Activated CD4-positive, alpha-beta memory T cell treated with anti-CD3 and anti-CD28 coated beads for 36 hours (primary cell): Measurements from ENCODE around the gene S100P. TPM values are rescaled to one million over a fixed set of nuclear protein-coding genes. Genes with fewer than 3 reads are reported as not detected.
"Not testable (repeated sequence)": the region's sequence is repeated elsewhere in the genome, so short reads cannot be mapped to it uniquely, and the experiment has no call there.

Experiments
- CTCF ChIA-PET: fragments of 350-600 bp; sonication (Branson Sonifier 250); formaldehyde crosslinking; loops from one replicate; lab custom pipeline; 2021; ENCODE audit warnings: antibody characterized with exemption, inconsistent platforms; lab: Charles Lee
- POLR2A ChIA-PET: fragments of 350-600 bp; sonication (Branson Sonifier 250); formaldehyde crosslinking; loops from one replicate; lab custom pipeline; 2021; ENCODE audit warnings: antibody characterized with exemption; lab: Charles Lee
- DNase-seq: peaks from one replicate; pipeline ENCODE4 v3.0.0-alpha.2; 2020
- H3K27ac Mint-ChIP-seq: one replicate; pipeline ENCODE4 v1.8.0; 2021; ENCODE audit warnings: mixed read lengths
- H3K27me3 Mint-ChIP-seq: one replicate; pipeline ENCODE4 v1.8.0; 2021; ENCODE audit warnings: mixed read lengths
- H3K36me3 Mint-ChIP-seq: one replicate; pipeline ENCODE4 v1.8.0; 2021; ENCODE audit warnings: mixed read lengths
- H3K4me1 Mint-ChIP-seq: one replicate; pipeline ENCODE4 v1.8.0; 2021; ENCODE audit warnings: low read depth, mixed read lengths
- H3K4me3 Mint-ChIP-seq: one replicate; pipeline ENCODE4 v1.8.0; 2021; ENCODE audit warnings: mild to moderate bottlenecking, mixed read lengths
- H3K9me3 Mint-ChIP-seq: one replicate; pipeline ENCODE4 v1.8.0; 2021; ENCODE audit warnings: mixed read lengths
- intact Hi-C: fragments of 100-400 bp; cut with micrococcal nuclease; formaldehyde crosslinking; loops from one replicate; pipeline ENCODE4 v1.15.1; 2023
- total RNA-seq, 2 experiments: library from RNA; stranded (reverse); gene quantifications; one replicate each; pipeline ENCODE4 v1.2.3, GENCODE V29; 2021

The S100P gene
- 10 to 100 TPM; 19.3 to 20.3 TPM for total RNA-seq

- H3K9me3 Mint-ChIP-seq = no peaks in the 10 kb centered on the region
- POLR2A ChIA-PET = interaction anchor here (0.9 to 3.2 kb wide), 4 partner anchors 15 to 374 kb away, joined by 4 to 37 read pairs (median 6); partner anchors contain the start of genes GRPEL1 and MRFAP1L1
- CTCF ChIA-PET = interaction anchor here (0.9 to 9.7 kb wide), 4 partner anchors 8 to 19 kb away, joined by 3 to 138 read pairs (median 14); partner anchors contain the start of gene MRFAP1L1
- H3K4me3 Mint-ChIP-seq = peak within 1 kb of the TSS; percentile 53
- peaks cover 88% of the 10 kb centered on the region for H3K4me1 Mint-ChIP-seq
- H3K27ac Mint-ChIP-seq = peak within 1 kb of the TSS; percentile 98
- H3K36me3 Mint-ChIP-seq = no peaks in the 10 kb centered on the region
- DNase-seq = no peak
- intact Hi-C loops = loop anchor here (10.0 kb wide), 1 partner anchor 1271 kb away; no protein-coding TSS in a partner anchor
- H3K27me3 Mint-ChIP-seq = no peaks in the 10 kb centered on the region
These were observed at the start of gene S100P for GRCh38 chr4:6693231-6694176. TSS of gene S100P (plus strand) at chr4:6693878. CDS start at chr4:6693933, 55 bp downstream.

DNA sequence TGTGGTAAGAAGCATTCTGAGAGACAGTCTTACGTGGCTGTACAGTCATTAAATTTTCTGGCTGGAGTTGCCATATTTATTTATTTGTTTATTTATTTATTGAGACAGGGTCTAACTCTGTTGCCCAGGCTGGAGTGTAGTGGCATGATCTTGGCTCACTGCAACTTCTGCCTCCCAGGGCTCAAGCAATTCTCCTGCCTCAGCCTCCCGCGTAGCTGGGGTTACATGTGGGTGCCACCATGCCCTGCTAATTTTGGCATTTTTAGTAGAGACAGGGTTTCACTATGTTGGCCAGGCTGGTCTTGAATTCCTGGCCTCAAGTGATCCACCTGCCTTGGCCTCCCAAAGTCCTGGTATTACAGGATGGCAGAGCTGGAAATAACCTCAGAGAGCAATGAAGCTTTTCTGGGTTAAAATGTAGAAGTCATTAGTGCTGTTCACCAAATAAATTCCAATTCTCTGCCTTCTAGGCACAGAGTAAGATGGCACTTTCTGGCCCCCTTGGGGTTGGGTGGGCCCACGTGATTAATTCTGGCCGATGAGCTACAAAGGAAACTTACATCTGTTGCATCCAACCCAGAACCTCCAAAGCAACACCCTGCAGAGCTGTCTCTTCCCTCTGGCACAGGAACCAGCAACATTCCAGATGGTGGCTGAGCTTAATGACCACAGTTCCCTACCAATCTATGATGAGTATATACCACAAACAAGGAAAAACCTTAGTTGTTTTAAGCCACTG lies 48.7 kb upstream of the S100P start:
- H3K36me3 Mint-ChIP-seq = peaks cover 33% of the 10 kb centered on the region
- peak overlapping the region; percentile 2 for H3K27ac Mint-ChIP-seq
- H3K4me3 Mint-ChIP-seq = no peak overlapping the region
- no peak for DNase-seq
- H3K4me1 Mint-ChIP-seq = peaks cover 31% of the 10 kb centered on the region
- H3K9me3 Mint-ChIP-seq = no peaks in the 10 kb centered on the region
- ChIA-PET CTCF (interaction anchor here (1.3 to 1.6 kb wide), 2 partner anchors 20 to 97 kb away, joined by 3 to 9 read pairs; no protein-coding TSS in a partner anchor), POLR2A (interaction anchor here (1.2 kb wide), 1 partner anchor 29 kb away, joined by 5 read pairs; a partner anchor contains a TSS)
- no peaks in the 10 kb centered on the region for H3K27me3 Mint-ChIP-seq
- intact Hi-C loops = no loop called here

DNA sequence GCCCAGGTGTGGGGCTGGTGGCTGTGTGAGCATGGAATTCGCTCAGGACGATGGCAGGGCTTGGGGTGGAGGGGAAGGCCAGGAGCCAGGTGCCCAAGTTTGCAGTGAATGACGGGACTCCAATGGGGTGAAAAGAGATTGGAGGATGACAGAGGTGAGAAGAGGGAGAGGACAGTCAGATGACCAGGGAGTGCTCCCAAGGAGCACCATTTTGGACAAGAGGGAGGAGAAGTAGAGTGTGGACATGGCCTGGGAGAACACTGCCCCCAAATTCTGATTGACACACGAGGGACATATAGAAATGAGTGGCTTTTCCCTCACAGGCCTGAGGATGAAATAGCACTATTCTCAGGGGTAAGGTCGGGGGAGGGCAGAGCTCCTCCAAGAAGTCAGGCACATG lies 46.5 kb upstream of the S100P start:
- intact Hi-C loops = no loop called here
- ChIA-PET CTCF (interaction anchor here (1.1 kb wide), 1 partner anchor 11 kb away, joined by 3 read pairs; no protein-coding TSS in a partner anchor), POLR2A (no interaction called here)
- Mint-ChIP-seq H3K27ac (no peak overlapping the region), H3K27me3 (no peaks in the 10 kb centered on the region), H3K36me3 (peaks cover 12% of the 10 kb centered on the region), H3K9me3 (no peaks in the 10 kb centered on the region), H3K4me1 (peaks cover 21% of the 10 kb centered on the region), H3K4me3 (no peak overlapping the region)
- DNase-seq = no peak

DNA sequence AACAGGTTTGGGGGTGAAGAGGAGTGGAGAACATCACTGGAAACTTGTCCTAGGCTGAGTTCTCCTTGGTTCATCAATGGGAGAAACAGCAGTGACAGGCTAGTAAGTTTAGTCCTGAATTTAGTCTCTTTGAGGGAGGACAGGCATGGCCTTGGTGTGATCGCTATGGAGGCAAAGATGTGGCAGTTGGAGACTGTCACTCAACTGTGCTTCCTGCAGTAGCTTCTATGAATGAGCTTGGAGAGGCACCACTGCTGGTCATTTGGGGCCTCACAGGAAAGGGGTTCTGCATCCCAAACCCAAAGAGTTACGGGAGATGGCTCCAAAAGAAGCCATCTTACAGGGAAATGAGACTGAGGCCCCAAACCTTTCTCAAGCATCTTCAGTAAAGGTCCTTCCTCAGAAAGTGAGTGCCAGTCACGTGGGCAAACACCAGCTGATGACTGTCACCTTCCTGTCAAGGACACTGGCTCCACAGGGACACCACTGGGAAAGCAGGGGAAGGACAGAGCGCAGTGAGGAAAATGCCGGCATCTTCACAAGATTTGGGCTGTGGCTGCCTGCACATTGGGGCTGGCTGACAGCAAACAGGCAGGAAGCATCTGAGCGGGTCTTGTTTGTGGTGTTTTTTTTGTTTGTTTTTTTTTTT lies 46.0 kb upstream of the S100P start:
- Mint-ChIP-seq H3K4me1 (peaks cover 17% of the 10 kb centered on the region), H3K27me3 (no peaks in the 10 kb centered on the region), H3K4me3 (no peak overlapping the region), H3K36me3 (peaks cover 6% of the 10 kb centered on the region), H3K9me3 (no peaks in the 10 kb centered on the region), H3K27ac (no peak overlapping the region)
- ChIA-PET POLR2A (no interaction called here), CTCF (interaction anchor here (1.1 kb wide), 1 partner anchor 11 kb away, joined by 3 read pairs; no protein-coding TSS in a partner anchor)
- no peak for DNase-seq
- intact Hi-C loops = no loop called here

GRCh38 chr4:6649216-6649615 lies 44.5 kb upstream of the S100P start:
- DNase-seq = no peak
- CTCF ChIA-PET = no interaction called here
- no peak overlapping the region for H3K4me3 Mint-ChIP-seq
- H3K4me1 Mint-ChIP-seq = peaks cover 5% of the 10 kb centered on the region
- POLR2A ChIA-PET = no interaction called here
- H3K36me3 Mint-ChIP-seq = no peaks in the 10 kb centered on the region
- H3K27me3 Mint-ChIP-seq = no peaks in the 10 kb centered on the region
- no peak overlapping the region for H3K27ac Mint-ChIP-seq
- peaks cover 2% of the 10 kb centered on the region for H3K9me3 Mint-ChIP-seq
- intact Hi-C loops = no loop called here

GRCh38 chr4:6654211-6654610 lies 39.5 kb upstream of the S100P start:
- DNase-seq, intact Hi-C loops, H3K4me3 Mint-ChIP-seq, H3K27ac Mint-ChIP-seq, H3K9me3 Mint-ChIP-seq, H3K27me3 Mint-ChIP-seq, H3K36me3 Mint-ChIP-seq, H3K4me1 Mint-ChIP-seq: not testable (repeated sequence)
- ChIA-PET POLR2A (interaction anchor here (1.0 kb wide), 1 partner anchor 13 kb away, joined by 5 read pairs; the partner anchor contains the start of gene MRFAP1), CTCF (interaction anchor here (1.3 kb wide), 1 partner anchor 13 kb away, joined by 3 read pairs; no protein-coding TSS in a partner anchor)

DNA sequence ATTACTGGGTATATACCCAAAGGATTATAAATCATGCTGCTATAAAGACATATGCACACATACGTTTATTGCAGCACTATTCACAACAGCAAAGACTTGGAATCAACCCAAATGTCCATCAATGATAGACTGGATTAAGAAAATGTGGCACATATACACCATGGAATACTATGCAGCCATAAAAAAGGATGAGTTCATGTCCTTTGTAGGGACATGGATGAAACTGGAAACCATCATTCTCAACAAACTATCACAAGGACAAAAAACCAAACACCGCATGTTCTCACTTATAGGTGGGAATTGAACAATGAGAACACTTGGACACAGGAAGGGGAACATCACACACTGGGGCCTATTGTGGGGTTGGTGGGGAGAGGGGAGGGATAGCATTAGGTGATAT lies 38.4 kb upstream of the S100P start:
- H3K27me3 Mint-ChIP-seq, DNase-seq, POLR2A ChIA-PET, H3K36me3 Mint-ChIP-seq, H3K27ac Mint-ChIP-seq, intact Hi-C loops, H3K4me3 Mint-ChIP-seq, H3K9me3 Mint-ChIP-seq: not testable (repeated sequence)
- peaks cover 18% of the 10 kb centered on the region for H3K4me1 Mint-ChIP-seq
- CTCF ChIA-PET = interaction anchor here (0.9 to 1.3 kb wide), 2 partner anchors 9 to 18 kb away, joined by 3 read pairs; a partner anchor contains a TSS

DNA sequence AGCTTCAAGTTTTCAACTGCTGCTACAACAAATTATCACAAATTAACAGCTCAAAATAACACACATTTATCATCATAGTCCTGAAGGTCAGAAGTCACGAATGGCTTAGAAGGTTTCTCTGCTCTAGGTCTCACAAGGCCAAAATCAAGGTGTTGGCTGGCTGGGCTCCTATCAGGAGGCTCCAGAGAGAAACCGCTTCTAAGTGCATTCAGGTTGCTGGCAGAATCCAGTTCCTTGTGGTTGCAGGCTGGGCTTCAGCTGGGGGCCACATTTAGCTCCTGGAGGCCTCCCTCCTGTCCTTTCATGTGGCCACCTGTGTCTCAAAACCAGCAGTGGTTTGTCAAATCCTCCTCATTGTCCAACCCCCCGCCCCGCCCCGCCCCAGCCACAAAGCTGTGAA lies 37.8 kb upstream of the S100P start:
- no peak overlapping the region for H3K4me3 Mint-ChIP-seq
- H3K36me3 Mint-ChIP-seq = no peaks in the 10 kb centered on the region
- intact Hi-C loops = no loop called here
- DNase-seq = no peak
- CTCF ChIA-PET = interaction anchor here (0.9 to 1.3 kb wide), 2 partner anchors 9 to 18 kb away, joined by 3 read pairs; a partner anchor contains a TSS
- H3K9me3 Mint-ChIP-seq = peaks cover 5% of the 10 kb centered on the region
- no peak overlapping the region for H3K27ac Mint-ChIP-seq
- H3K27me3 Mint-ChIP-seq = no peaks in the 10 kb centered on the region
- POLR2A ChIA-PET = interaction anchor here (0.6 to 0.7 kb wide), 2 partner anchors 214 to 234 kb away, joined by 3 read pairs; no protein-coding TSS in a partner anchor
- H3K4me1 Mint-ChIP-seq = peaks cover 18% of the 10 kb centered on the region

DNA sequence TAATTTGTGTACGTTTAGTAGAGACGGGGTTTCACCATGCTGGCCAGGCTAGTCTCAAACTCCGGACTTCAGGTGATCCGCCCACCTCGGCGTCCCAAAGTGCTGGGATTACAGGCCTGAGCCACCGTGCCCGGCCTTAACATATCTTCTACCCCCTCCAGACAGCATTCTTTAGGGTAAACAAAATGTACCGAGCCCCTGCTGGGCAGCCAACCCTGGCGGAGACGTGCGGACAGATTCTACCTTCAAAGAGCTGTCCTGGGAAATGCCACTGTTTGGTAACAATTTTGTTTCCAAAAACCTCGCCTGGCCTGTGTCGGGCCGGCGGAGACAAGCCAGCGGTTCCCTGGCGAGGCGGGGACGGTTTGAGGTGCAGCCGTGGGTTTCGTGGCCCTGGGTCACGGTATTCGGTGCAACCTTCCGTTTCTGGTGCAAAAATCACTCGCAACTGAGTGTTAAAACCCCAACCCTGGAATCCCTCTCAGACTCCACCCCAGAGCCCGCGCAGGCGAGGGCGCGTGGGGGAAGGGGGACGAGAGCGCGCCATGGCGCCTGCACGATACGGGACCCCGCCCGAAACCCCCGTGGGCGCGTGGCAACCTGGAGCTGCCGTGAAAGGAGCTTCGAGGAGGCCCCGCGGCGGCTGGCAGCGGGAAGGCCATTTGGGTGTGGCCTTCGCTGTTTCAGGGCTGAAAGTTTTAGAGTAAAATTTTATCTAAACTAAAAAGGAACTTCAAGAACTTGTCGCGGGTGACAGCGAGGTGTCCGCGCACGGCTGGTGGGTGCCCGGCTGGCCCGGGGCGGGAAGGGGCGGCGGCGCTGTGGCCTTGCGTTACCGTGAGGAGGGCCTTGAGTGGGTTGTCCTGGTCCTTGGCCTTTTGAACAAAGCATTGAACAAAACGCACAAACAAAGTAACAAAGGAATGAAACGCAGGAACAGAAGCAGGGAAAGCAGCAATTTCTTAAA lies 36.2 kb upstream of the S100P start:
- no peaks in the 10 kb centered on the region for H3K27me3 Mint-ChIP-seq
- H3K27ac Mint-ChIP-seq = no peak overlapping the region
- DNase-seq = no peak
- intact Hi-C loops = loop anchor here (2.0 kb wide), 1 partner anchor 17 kb away; the partner anchor contains the start of gene MRFAP1
- ChIA-PET POLR2A (interaction anchor here (1.2 kb wide), 1 partner anchor 16 kb away, joined by 8 read pairs; a partner anchor contains a TSS), CTCF (interaction anchor here (1.4 kb wide), 1 partner anchor 10 kb away, joined by 3 read pairs; no protein-coding TSS in a partner anchor)
- H3K9me3 Mint-ChIP-seq = peaks cover 5% of the 10 kb centered on the region
- no peak overlapping the region for H3K4me3 Mint-ChIP-seq
- peaks cover 18% of the 10 kb centered on the region for H3K4me1 Mint-ChIP-seq
- no peaks in the 10 kb centered on the region for H3K36me3 Mint-ChIP-seq

DNA sequence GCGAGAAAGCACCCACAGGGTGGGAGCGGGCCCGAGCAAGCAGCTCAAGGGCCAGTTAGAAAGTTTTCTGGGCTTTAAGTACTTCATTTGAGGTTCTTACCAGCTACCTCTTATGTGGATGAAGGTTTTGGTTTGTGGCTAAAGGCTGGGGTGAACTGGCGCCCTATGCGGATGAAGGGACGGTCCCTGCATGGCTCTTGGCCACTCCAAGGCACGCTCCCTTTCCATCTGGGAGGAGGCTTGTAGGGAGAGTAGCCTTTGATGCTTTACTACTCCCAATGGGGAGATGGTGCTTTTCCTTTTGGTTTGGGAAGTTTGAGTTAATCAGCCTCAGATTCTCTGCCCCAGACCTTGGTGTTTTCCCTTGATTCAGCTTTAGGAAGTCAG lies 35.5 kb upstream of the S100P start:
- no peaks in the 10 kb centered on the region for H3K36me3 Mint-ChIP-seq

More for the DNA sequence above, 35.5 kb upstream of the S100P start:
- POLR2A ChIA-PET = interaction anchor here (1.2 kb wide), 1 partner anchor 16 kb away, joined by 8 read pairs; a partner anchor contains a TSS
- Mint-ChIP-seq H3K9me3 (peaks cover 5% of the 10 kb centered on the region), H3K27me3 (no peaks in the 10 kb centered on the region), H3K4me1 (peaks cover 18% of the 10 kb centered on the region), H3K4me3 (peak overlapping the region; percentile 54), H3K27ac (no peak overlapping the region)
- intact Hi-C loops = loop anchor here (2.0 kb wide), 1 partner anchor 17 kb away; the partner anchor contains the start of gene MRFAP1
- CTCF ChIA-PET = interaction anchor here (1.4 to 5.5 kb wide), 2 partner anchors 11 to 15 kb away, joined by 3 to 34 read pairs; a partner anchor contains a TSS
- DNase-seq = no peak
